Tibial nerve (tissue), 3 donors: ENCODE results near the gene ZBTB21.

ENCODE experiments used
- CTCF ChIP-seq, 5 experiments: fragments of 200-600 bp in 3 of 5; fragments of 450-650 bp in 2 of 5; sonication (generic) in 3 of 5; IDR thresholded peaks; one replicate each; pipeline ENCODE4 v1.5.1; 2016 to 2019; ENCODE audit warnings: antibody characterized with exemption in 5 of 5, mild to moderate bottlenecking in 3 of 5, moderate library complexity in 2 of 5
- POLR2A ChIP-seq, 2 donors: fragments of 450-650 bp; IDR thresholded peaks; one replicate each; pipeline ENCODE4 v1.6.1; 2017; ENCODE audit warnings: antibody characterized with exemption in 2 of 2, mild to moderate bottlenecking in 2 of 2, moderate library complexity in 2 of 2

GRCh38 chr21:42056468-42056867 is 46.3 kb upstream of the ZBTB21 start:
- TF ChIP-seq CTCF (IDR thresholded peaks at IDR 0.05) (no peak), POLR2A (IDR thresholded peaks at IDR 0.05) (no peak)
